ENCODE measurements around the gene ERICH2. TPM values are rescaled to one million over a fixed set of nuclear protein-coding genes. Genes with fewer than 3 reads are reported as not detected.

ERICH2 gene
- total and polyA plus RNA-seq, 2 of the 13 experiments (the other 11 are each of a cell fraction or from before 2014, with no cell fraction given), result not detected

DNA sequence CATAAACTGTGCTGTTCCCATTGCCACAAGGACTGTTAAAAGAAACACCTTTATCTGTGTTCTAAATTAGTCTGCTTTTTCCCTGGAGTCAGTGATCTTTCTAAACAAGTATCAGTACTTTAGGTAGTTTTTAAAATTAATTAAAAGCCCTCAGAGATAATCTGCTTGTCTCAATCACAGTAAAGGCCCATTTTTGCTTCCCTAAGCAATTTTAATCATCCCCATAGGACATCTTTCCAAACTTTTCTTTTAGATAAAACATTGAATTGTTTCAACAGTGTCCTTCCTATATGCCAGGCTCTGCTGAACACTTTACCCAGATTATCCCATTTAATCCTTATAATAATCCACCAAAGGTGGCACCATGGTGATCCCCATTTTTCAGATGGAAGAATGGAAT is 3.9 kb downstream of the ERICH2 start:
- Histone ChIP-seq H3K9me3 (ENCODE audit: low read length) (no peaks in the 10 kb centered on the region), H3K27ac (ENCODE audit: extremely low read length, insufficient read depth, low read length) (no peak overlapping the region), H3K36me3 (replicated peaks in 1 of 2; ENCODE audit: control insufficient read depth in 1 of 2, insufficient read depth in 2 of 2, low read length in 2 of 2) (no peaks in the 10 kb centered on the region), H3K4me3 (replicated peaks in 1 of 3; ENCODE audit: insufficient read depth in 1 of 3, low read depth in 2 of 3, low read length in 3 of 3) (no peak overlapping the region), H3K9ac (ENCODE audit: insufficient read depth, low read depth, low read length) (no peak overlapping the region), H4K20me1 (ENCODE audit: insufficient read depth, low read length) (no peaks in the 10 kb centered on the region), H3K4me2 (ENCODE audit: low read depth, low read length) (no peak overlapping the region), H3K27me3 (ENCODE audit: control insufficient read depth in 1 of 2, insufficient read depth in 2 of 2, low read length in 2 of 2) (peaks cover 0 to 14% of the 10 kb centered on the region in 2 experiments; a peak in 2 of 5 replicates), H2AFZ (ENCODE audit: low read length) (no peak overlapping the region), H3K4me1 (ENCODE audit: insufficient read depth, low read length) (peaks cover 11% of the 10 kb centered on the region), H3K79me2 (ENCODE audit: insufficient read depth, low read length) (no peaks in the 10 kb centered on the region)
- ATAC-seq, result no peak
- CTCF ChIA-PET (ENCODE audit: low intra/inter-chr PET ratio, low total read pairs), result no interaction called here
- POLR2A ChIA-PET, result no interaction called here
- FAIRE-seq, result no peak
- in situ Hi-C loops (cut with HindIII; ENCODE audit: extremely low pct_ligation_motif_present, low pct_unique_long_range_greater_than_20kb), result no loop called here
- BruUV-seq (replicated peaks), result no TSS peak
- DNase-seq (ENCODE audit: low spot score), result no peak
- TF ChIP-seq CCAR2 (optimal IDR thresholded peaks at IDR 0.05; ENCODE audit: low read depth, low read length) (no peak), MAFF (IDR thresholded peaks at IDR 0.05; ENCODE audit: low read depth, low read length) (peak; percentile 95), NCOA2 (CRISPR knock-in tag; IDR thresholded peaks at IDR 0.05) (no peak), ZFX (CRISPR knock-in tag; IDR thresholded peaks at IDR 0.05; ENCODE audit: low read depth) (no peak), MAFK (conservative IDR thresholded peaks at IDR 0.05 in 1 of 2, IDR thresholded peaks at IDR 0.05 in 1 of 2; ENCODE audit: low read length in 2 of 2) (peak; percentile 94 to 98), GZF1 (CRISPR knock-in tag; IDR thresholded peaks at IDR 0.05) (no peak)
- TF ChIP-seq, protein P1, sequence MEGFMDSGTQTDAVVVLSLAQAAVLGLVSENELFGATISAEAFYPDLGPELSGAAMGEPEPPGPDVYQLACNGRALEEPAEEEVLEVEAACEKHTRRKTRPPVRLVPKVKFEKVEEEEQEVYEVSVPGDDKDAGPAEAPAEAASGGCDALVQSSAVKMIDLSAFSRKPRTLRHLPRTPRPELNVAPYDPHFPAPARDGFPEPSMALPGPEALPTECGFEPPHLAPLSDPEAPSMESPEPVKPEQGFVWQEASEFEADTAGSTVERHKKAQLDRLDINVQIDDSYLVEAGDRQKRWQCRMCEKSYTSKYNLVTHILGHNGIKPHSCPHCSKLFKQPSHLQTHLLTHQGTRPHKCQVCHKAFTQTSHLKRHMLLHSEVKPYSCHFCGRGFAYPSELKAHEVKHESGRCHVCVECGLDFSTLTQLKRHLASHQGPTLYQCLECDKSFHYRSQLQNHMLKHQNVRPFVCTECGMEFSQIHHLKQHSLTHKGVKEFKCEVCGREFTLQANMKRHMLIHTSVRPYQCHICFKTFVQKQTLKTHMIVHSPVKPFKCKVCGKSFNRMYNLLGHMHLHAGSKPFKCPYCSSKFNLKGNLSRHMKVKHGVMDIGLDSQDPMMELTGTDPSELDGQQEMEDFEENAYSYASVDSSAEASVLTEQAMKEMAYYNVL (CRISPR knock-in tag; IDR thresholded peaks at IDR 0.05; ENCODE audit: borderline replicate concordance), result no peak
- intact Hi-C loops (cut with micrococcal nuclease; ENCODE audit: unreplicated experiment), result no loop called here

DNA sequence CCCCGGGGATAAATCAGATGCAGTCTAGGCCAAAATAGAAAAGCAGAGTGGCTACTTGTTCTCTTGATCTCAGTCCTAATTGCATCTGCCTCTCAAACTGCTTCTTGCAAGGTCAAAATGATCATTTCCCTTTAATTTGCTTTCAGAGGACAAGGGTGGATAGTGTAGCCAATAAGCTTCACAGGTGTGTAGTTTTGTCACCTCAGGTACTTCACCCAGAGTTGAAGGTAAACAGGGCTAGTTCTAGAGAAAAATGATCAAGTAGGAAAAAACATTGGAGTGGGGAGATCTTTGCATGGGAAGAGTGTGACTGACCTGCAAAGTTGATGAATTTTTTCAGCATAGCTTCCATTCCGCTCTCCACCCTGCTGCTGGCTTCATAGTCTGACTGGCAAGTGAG is 8.7 kb downstream of the ERICH2 start:
- FAIRE-seq (no peak), DNase-seq (ENCODE audit: low spot score) (no peak), ATAC-seq (no peak)
- CTCF ChIA-PET (ENCODE audit: low intra/inter-chr PET ratio, low total read pairs), result no interaction called here
- Histone ChIP-seq H3K4me2 (ENCODE audit: low read depth, low read length) (no peak overlapping the region), H2AFZ (ENCODE audit: low read length) (no peak overlapping the region), H3K4me1 (ENCODE audit: insufficient read depth, low read length) (no peaks in the 10 kb centered on the region), H3K36me3 (replicated peaks in 1 of 2; ENCODE audit: control insufficient read depth in 1 of 2, insufficient read depth in 2 of 2, low read length in 2 of 2) (no peaks in the 10 kb centered on the region), H3K27me3 (ENCODE audit: control insufficient read depth in 1 of 2, insufficient read depth in 2 of 2, low read length in 2 of 2) (no peaks in the 10 kb centered on the region), H3K4me3 (replicated peaks in 1 of 3; ENCODE audit: insufficient read depth in 1 of 3, low read depth in 2 of 3, low read length in 3 of 3) (no peak overlapping the region), H3K9me3 (ENCODE audit: low read length) (no peaks in the 10 kb centered on the region), H3K9ac (ENCODE audit: insufficient read depth, low read depth, low read length) (no peak overlapping the region), H4K20me1 (ENCODE audit: insufficient read depth, low read length) (no peaks in the 10 kb centered on the region), H3K79me2 (ENCODE audit: insufficient read depth, low read length) (no peaks in the 10 kb centered on the region), H3K27ac (ENCODE audit: extremely low read length, insufficient read depth, low read length) (no peak overlapping the region)
- intact Hi-C loops (cut with micrococcal nuclease; ENCODE audit: unreplicated experiment), result no loop called here
- TF ChIP-seq ZNF484 (CRISPR knock-in tag; IDR thresholded peaks at IDR 0.05; ENCODE audit: borderline replicate concordance, low read depth), result no peak
- TF ChIP-seq ZFP62 (CRISPR knock-in tag; IDR thresholded peaks at IDR 0.05), result no peak
- no peak for TF ChIP-seq SETDB1 (CRISPR knock-in tag; IDR thresholded peaks at IDR 0.05; ENCODE audit: borderline replicate concordance)
- TF ChIP-seq, protein P2, sequence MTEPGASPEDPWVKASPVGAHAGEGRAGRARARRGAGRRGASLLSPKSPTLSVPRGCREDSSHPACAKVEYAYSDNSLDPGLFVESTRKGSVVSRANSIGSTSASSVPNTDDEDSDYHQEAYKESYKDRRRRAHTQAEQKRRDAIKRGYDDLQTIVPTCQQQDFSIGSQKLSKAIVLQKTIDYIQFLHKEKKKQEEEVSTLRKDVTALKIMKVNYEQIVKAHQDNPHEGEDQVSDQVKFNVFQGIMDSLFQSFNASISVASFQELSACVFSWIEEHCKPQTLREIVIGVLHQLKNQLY (CRISPR knock-in tag; IDR thresholded peaks at IDR 0.05), result no peak
- no peak for TF ChIP-seq ZBTB21 (CRISPR knock-in tag; IDR thresholded peaks at IDR 0.05)
- TF ChIP-seq ZBTB1 (CRISPR knock-in tag; IDR thresholded peaks at IDR 0.05; ENCODE audit: borderline replicate concordance), result no peak
- no TSS peak for BruUV-seq (replicated peaks)
- POLR2A ChIA-PET, result no interaction called here
- 78% methylated on average over 2 of the region's 2 CpGs for WGBS (ENCODE audit: low lambda C conversion rate)
- in situ Hi-C loops (cut with HindIII; ENCODE audit: extremely low pct_ligation_motif_present, low pct_unique_long_range_greater_than_20kb), result no loop called here
